Measurements from ENCODE around the gene PCDHGB6. TPM values are rescaled to one million over a fixed set of nuclear protein-coding genes. Genes with fewer than 3 reads are reported as not detected.
A peak's percentile ranks its signal among the peaks of the same experiment; 100 is the strongest.

Gene PCDHGB6
- total and polyA plus RNA-seq, 4 donors = 1.1 to 11.6 (median 4.1) TPM

GRCh38 chr5:141399555-141400258, 8.1 kb upstream of the PCDHGB6 start:
- no peak overlapping the region for H3K9ac ChIP-seq (ENCODE audit: insufficient read depth in 1 of 2, low read length in 2 of 2)
- peaks cover 3 to 40% (median 24%) of the 10 kb centered on the region in 4 donors for H3K9me3 ChIP-seq (ENCODE audit: control insufficient read depth in 4 of 4, insufficient read depth in 3 of 4, low read length in 3 of 4)
- 24 to 25% methylated on average over 61 of the region's 61 CpGs for WGBS, 2 donors
- DNase-seq = no peak
- H3K36me3 ChIP-seq (ENCODE audit: control insufficient read depth in 4 of 4, insufficient read depth in 4 of 4, low read length in 4 of 4) = peaks cover 0 to 3% (median 0%) of the 10 kb centered on the region in 4 donors
- no peak for TF ChIP-seq CTCF (IDR thresholded peaks at IDR 0.05; ENCODE audit: control extremely low read depth, extremely low read depth)
- no peak for ATAC-seq (ENCODE audit: insufficient read depth, low FRiP score)
- peaks cover 0 to 3% (median 0%) of the 10 kb centered on the region in 5 donors for H3K4me1 ChIP-seq (ENCODE audit: control insufficient read depth in 5 of 5, insufficient read depth in 5 of 5, low read length in 5 of 5)
- H3K27me3 ChIP-seq (ENCODE audit: control insufficient read depth in 3 of 3, insufficient read depth in 3 of 3, low read length in 2 of 3) = no peaks in the 10 kb centered on the region
- no peak overlapping the region for H3K4me3 ChIP-seq
- no peak overlapping the region for H3K27ac ChIP-seq (ENCODE audit: low read depth in 1 of 2, low read length in 1 of 2)

GRCh38 chr5:141402553-141403243, 5.1 kb upstream of the PCDHGB6 start, which contains the start of gene PCDHGA9:
TSS of gene PCDHGA9 (plus strand) at chr5:141402778. CDS start at chr5:141402953, 175 bp downstream.
- no peak for TF ChIP-seq CTCF (IDR thresholded peaks at IDR 0.05; ENCODE audit: control extremely low read depth, extremely low read depth)
- ATAC-seq (ENCODE audit: insufficient read depth, low FRiP score) (no peak), DNase-seq (peak; percentile 37 to 45 (median 43))
- H3K27me3 ChIP-seq (ENCODE audit: control insufficient read depth in 3 of 3, insufficient read depth in 3 of 3, low read length in 2 of 3) = no peaks in the 10 kb centered on the region
- peak within 1 kb of the TSS; percentile 3 for H3K4me3 ChIP-seq
- peaks cover 0 to 4% (median 0%) of the 10 kb centered on the region in 5 donors for H3K4me1 ChIP-seq (ENCODE audit: control insufficient read depth in 5 of 5, insufficient read depth in 5 of 5, low read length in 5 of 5)
- no peak within 1 kb of the TSS for H3K27ac ChIP-seq (ENCODE audit: low read depth in 1 of 2, low read length in 1 of 2)
- H3K9me3 ChIP-seq (ENCODE audit: control insufficient read depth in 4 of 4, insufficient read depth in 3 of 4, low read length in 3 of 4) = peaks cover 3 to 47% (median 24%) of the 10 kb centered on the region in 4 donors
- peaks cover 0 to 5% (median 0%) of the 10 kb centered on the region in 4 donors for H3K36me3 ChIP-seq (ENCODE audit: control insufficient read depth in 4 of 4, insufficient read depth in 4 of 4, low read length in 4 of 4)
- peak within 1 kb of the TSS in 1 of 2 donors; percentile 1 for H3K9ac ChIP-seq (ENCODE audit: insufficient read depth in 1 of 2, low read length in 2 of 2)
- 17 to 19% methylated on average over 27 of the region's 27 CpGs for WGBS, 2 donors

- Histone ChIP-seq H3K27me3 (ENCODE audit: control insufficient read depth in 3 of 3, insufficient read depth in 3 of 3, low read length in 2 of 3) (no peaks in the 10 kb centered on the region), H3K27ac (ENCODE audit: low read depth in 1 of 2, low read length in 1 of 2) (no peak overlapping the region), H3K4me3 (no peak overlapping the region), H3K9ac (ENCODE audit: insufficient read depth in 1 of 2, low read length in 2 of 2) (no peak overlapping the region), H3K36me3 (ENCODE audit: control insufficient read depth in 4 of 4, insufficient read depth in 4 of 4, low read length in 4 of 4) (peaks cover 0 to 5% (median 0%) of the 10 kb centered on the region in 4 donors), H3K4me1 (ENCODE audit: control insufficient read depth in 5 of 5, insufficient read depth in 5 of 5, low read length in 5 of 5) (peaks cover 0 to 4% (median 0%) of the 10 kb centered on the region in 5 donors), H3K9me3 (ENCODE audit: control insufficient read depth in 4 of 4, insufficient read depth in 3 of 4, low read length in 3 of 4) (peaks cover 3 to 51% (median 24%) of the 10 kb centered on the region in 4 donors)
- ATAC-seq (ENCODE audit: insufficient read depth, low FRiP score) (no peak), DNase-seq (no peak)
- 29 to 30% methylated on average over 20 to 22 of the region's 22 CpGs for WGBS, 2 donors
- no peak for TF ChIP-seq CTCF (IDR thresholded peaks at IDR 0.05; ENCODE audit: control extremely low read depth, extremely low read depth)
These were observed 4.4 kb upstream of the PCDHGB6 start for GRCh38 chr5:141403387-141403786.
